ENCODE measurements around the gene BMS1.
"Not testable (repeated sequence)": the region's sequence is repeated elsewhere in the genome, so short reads cannot be mapped to it uniquely, and the experiment has no call there.

The BMS1 gene

GRCh38 chr10:42790835-42791234 is 8.2 kb downstream of the BMS1 start:
- no peak overlapping the region for H3K4me3 ChIP-seq (ENCODE audit: low read depth, low read length)
- no peak for TF ChIP-seq CTCF (IDR thresholded peaks at IDR 0.05; ENCODE audit: insufficient read depth, low read depth, low read length, missing control alignments)
- DNase-seq (ENCODE audit: low read depth) = no peak

GRCh38 chr10:42795701-42796100 is 13.1 kb downstream of the BMS1 start:
- no peak overlapping the region for H3K4me3 ChIP-seq (ENCODE audit: low read depth, low read length)
- no peak for TF ChIP-seq CTCF (IDR thresholded peaks at IDR 0.05; ENCODE audit: insufficient read depth, low read depth, low read length, missing control alignments)
- DNase-seq (ENCODE audit: low read depth) = no peak

GRCh38 chr10:42801135-42801534 is 18.5 kb downstream of the BMS1 start:
- H3K4me3 ChIP-seq (ENCODE audit: low read depth, low read length) = no peak overlapping the region
- no peak for TF ChIP-seq CTCF (IDR thresholded peaks at IDR 0.05; ENCODE audit: insufficient read depth, low read depth, low read length, missing control alignments)
- no peak for DNase-seq (ENCODE audit: low read depth)

- TF ChIP-seq CTCF (IDR thresholded peaks at IDR 0.05; ENCODE audit: insufficient read depth, low read depth, low read length, missing control alignments) = no peak
- no peak for DNase-seq (ENCODE audit: low read depth)
Observed at GRCh38 chr10:42802876-42803275, 20.3 kb downstream of the BMS1 start.

GRCh38 chr10:42809676-42810075 is 27.1 kb downstream of the BMS1 start:
- no peak for TF ChIP-seq CTCF (IDR thresholded peaks at IDR 0.05; ENCODE audit: insufficient read depth, low read depth, low read length, missing control alignments)
- no peak overlapping the region for H3K4me3 ChIP-seq (ENCODE audit: low read depth, low read length)
- no peak for DNase-seq (ENCODE audit: low read depth)

More at GRCh38 chr10:42802876-42803275, 20.3 kb downstream of the BMS1 start:
- H3K4me3 ChIP-seq (ENCODE audit: low read depth, low read length) = no peak overlapping the region

- H3K4me3 ChIP-seq (ENCODE audit: low read depth, low read length) = no peak overlapping the region
- no peak for DNase-seq (ENCODE audit: low read depth)
- TF ChIP-seq CTCF (IDR thresholded peaks at IDR 0.05; ENCODE audit: insufficient read depth, low read depth, low read length, missing control alignments) = no peak
Observed at GRCh38 chr10:42812028-42812427, 29.4 kb downstream of the BMS1 start.

GRCh38 chr10:42813989-42814687 is 31.5 kb downstream of the BMS1 start:
- H3K4me3 ChIP-seq (ENCODE audit: low read depth, low read length); DNase-seq (ENCODE audit: low read depth): not testable (repeated sequence)

GRCh38 chr10:42816334-42816733 is 33.7 kb downstream of the BMS1 start:
- H3K4me3 ChIP-seq (ENCODE audit: low read depth, low read length); DNase-seq (ENCODE audit: low read depth): not testable (repeated sequence)
